ENCODE measurements around the gene MRPS9. TPM values are rescaled to one million over a fixed set of nuclear protein-coding genes. Genes with fewer than 3 reads are reported as not detected.

Gene MRPS9
- total and polyA plus RNA-seq, 2 donors (not counting 3 experiments of a cell fraction or from before 2014, with no cell fraction given) = 14.5 to 23.9 TPM

DNA sequence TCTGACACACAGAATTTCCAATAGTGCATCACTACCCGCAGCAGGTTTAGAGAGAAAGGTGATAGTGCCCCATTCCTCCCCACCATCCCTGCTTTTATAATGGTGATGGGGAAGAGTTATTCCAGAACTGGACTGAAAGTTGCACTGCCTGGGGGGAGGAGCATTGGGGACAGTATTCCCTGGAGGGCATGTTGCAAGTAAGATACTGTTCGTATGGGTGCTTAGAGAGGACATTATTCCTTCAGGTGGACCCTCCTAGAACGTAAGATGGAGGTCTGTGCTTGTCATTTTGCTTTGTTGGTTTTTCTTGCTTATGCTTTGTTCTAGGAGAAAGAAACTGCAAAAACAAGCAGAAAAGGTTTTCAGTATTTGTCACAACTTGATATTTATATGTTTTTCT, 23.7 kb downstream of the MRPS9 start:
- no peak for DNase-seq (ENCODE audit: low read depth, low spot score)
- Histone ChIP-seq H4K20me1 (replicated peaks; ENCODE audit: control insufficient read depth, extremely low read depth, insufficient read depth, low read length) (no peaks in the 10 kb centered on the region), H3K9me3 (replicated peaks; ENCODE audit: control insufficient read depth, insufficient read depth, low read length) (no peaks in the 10 kb centered on the region), H3K27me3 (ENCODE audit: control insufficient read depth in 2 of 2, insufficient read depth in 2 of 2, low read length in 2 of 2) (no peaks in the 10 kb centered on the region), H3K4me1 (ENCODE audit: control insufficient read depth, extremely low read depth, insufficient read depth, low read length) (no peaks in the 10 kb centered on the region), H3K79me2 (ENCODE audit: control insufficient read depth, insufficient read depth, low read length) (no peaks in the 10 kb centered on the region), H2AFZ (ENCODE audit: low read depth, low read length) (no peak overlapping the region), H3K4me3 (replicated peaks in 1 of 3; ENCODE audit: insufficient read depth in 1 of 3, low read depth in 1 of 3, low read length in 3 of 3) (no peak overlapping the region), H3K4me2 (ENCODE audit: insufficient read depth, low read length) (no peak overlapping the region), H3K27ac (ENCODE audit: insufficient read depth, low read depth, low read length) (no peak overlapping the region), H3K36me3 (ENCODE audit: control insufficient read depth in 2 of 2, extremely low read depth in 1 of 2, insufficient read depth in 2 of 2, low read length in 2 of 2) (no peaks in the 10 kb centered on the region), H3K9me1 (replicated peaks; ENCODE audit: control insufficient read depth, extremely low read depth, insufficient read depth, low read length) (no peaks in the 10 kb centered on the region), H3K9ac (replicated peaks; ENCODE audit: extremely low read depth, insufficient read depth, low read length) (no peak overlapping the region)
- intact Hi-C loops (cut with micrococcal nuclease) = no loop called here
- no peak for FAIRE-seq
- CTCF ChIA-PET = no interaction called here
- POLR2A ChIA-PET = no interaction called here
- dilution Hi-C loops (cut with MboI; ENCODE audit: extremely low pct_ligation_motif_present, low sequenced_read_pairs) = no loop called here
- TF ChIP-seq POLR2AphosphoS5 (IDR thresholded peaks at IDR 0.05; ENCODE audit: insufficient read depth, low read depth, low read length) (no peak), POLR2A (IDR thresholded peaks at IDR 0.05; ENCODE audit: low read depth, low read length) (no peak), MYC (IDR thresholded peaks at IDR 0.05; ENCODE audit: low read depth, low read length) (no peak), FOS (IDR thresholded peaks at IDR 0.05; ENCODE audit: borderline replicate concordance, insufficient read depth, low read length) (no peak), JUN (IDR thresholded peaks at IDR 0.05; ENCODE audit: borderline replicate concordance, insufficient read depth, insufficient read length, low read depth) (no peak), MAX (IDR thresholded peaks at IDR 0.05; ENCODE audit: insufficient read depth, insufficient read length) (no peak), GATA2 (IDR thresholded peaks at IDR 0.05; ENCODE audit: insufficient read depth, insufficient read length, low read depth, low read length) (no peak), EZH2 (IDR thresholded peaks at IDR 0.05; ENCODE audit: borderline replicate concordance, low read depth, low read length, severe bottlenecking) (no peak)
- TF ChIP-seq, protein P1, sequence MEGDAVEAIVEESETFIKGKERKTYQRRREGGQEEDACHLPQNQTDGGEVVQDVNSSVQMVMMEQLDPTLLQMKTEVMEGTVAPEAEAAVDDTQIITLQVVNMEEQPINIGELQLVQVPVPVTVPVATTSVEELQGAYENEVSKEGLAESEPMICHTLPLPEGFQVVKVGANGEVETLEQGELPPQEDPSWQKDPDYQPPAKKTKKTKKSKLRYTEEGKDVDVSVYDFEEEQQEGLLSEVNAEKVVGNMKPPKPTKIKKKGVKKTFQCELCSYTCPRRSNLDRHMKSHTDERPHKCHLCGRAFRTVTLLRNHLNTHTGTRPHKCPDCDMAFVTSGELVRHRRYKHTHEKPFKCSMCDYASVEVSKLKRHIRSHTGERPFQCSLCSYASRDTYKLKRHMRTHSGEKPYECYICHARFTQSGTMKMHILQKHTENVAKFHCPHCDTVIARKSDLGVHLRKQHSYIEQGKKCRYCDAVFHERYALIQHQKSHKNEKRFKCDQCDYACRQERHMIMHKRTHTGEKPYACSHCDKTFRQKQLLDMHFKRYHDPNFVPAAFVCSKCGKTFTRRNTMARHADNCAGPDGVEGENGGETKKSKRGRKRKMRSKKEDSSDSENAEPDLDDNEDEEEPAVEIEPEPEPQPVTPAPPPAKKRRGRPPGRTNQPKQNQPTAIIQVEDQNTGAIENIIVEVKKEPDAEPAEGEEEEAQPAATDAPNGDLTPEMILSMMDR (IDR thresholded peaks at IDR 0.05; ENCODE audit: extremely low read depth in 1 of 2, insufficient read depth in 1 of 2, low read depth in 1 of 2, low read length in 2 of 2) = no peak
- no TSS peak for BruUV-seq (replicated peaks)

Measured in endothelial cell of umbilical vein (primary cell).